GM23338 (cell line): ENCODE results near the gene PASD1. TPM values are rescaled to one million over a fixed set of nuclear protein-coding genes. Genes with fewer than 3 reads are reported as not detected.

Experiments
- ATAC-seq: fragments of 200-7000 bp; cut with Tn5 transposase; 3 replicates; pipeline ENCODE4 v1.9.1; 2020
- DNase-seq: peaks from one replicate; pipeline ENCODE4 v3.0.0-alpha.2; 2015; ENCODE audit warnings: low spot score
- H2AFZ ChIP-seq: fragments of 200-600 bp; sonication (generic); 2 replicates; pipeline ENCODE4 v1.8.0; 2016; ENCODE audit warnings: antibody characterized with exemption, mild to moderate bottlenecking, moderate library complexity
- H3F3A ChIP-seq: fragments of 200-600 bp; sonication (generic); replicated peaks from 2 replicates; pipeline ENCODE4 v1.8.0; 2017; ENCODE audit warnings: antibody characterized with exemption, mixed run types, low read depth
- H3K27ac ChIP-seq: fragments of 200-600 bp; sonication (generic); 2 replicates; pipeline ENCODE4 v1.6.1; 2016; ENCODE audit warnings: low read depth
- H3K27me3 ChIP-seq: fragments of 200-600 bp; sonication (generic); 2 replicates; pipeline ENCODE4 v1.8.0; 2016; ENCODE audit warnings: mild to moderate bottlenecking, mixed run types, moderate library complexity; ENCODE audit not compliant: insufficient read depth
- H3K36me3 ChIP-seq: fragments of 200-600 bp; sonication (generic); 2 replicates; pipeline ENCODE4 v1.8.0; 2016; ENCODE audit warnings: mild to moderate bottlenecking; ENCODE audit not compliant: insufficient read depth
- H3K4me1 ChIP-seq: fragments of 200-600 bp; sonication (generic); 2 replicates; pipeline ENCODE4 v1.8.0; 2016; ENCODE audit warnings: mild to moderate bottlenecking, moderate library complexity; ENCODE audit not compliant: insufficient read depth
- H3K4me2 ChIP-seq: fragments of 200-600 bp; sonication (generic); 2 replicates; pipeline ENCODE4 v1.7.1; 2017; ENCODE audit warnings: mixed run types
- H3K4me3 ChIP-seq: fragments of 200-600 bp; sonication (generic); 2 replicates; pipeline ENCODE4 v1.6.1; 2016; ENCODE audit warnings: mixed run types
- H3K79me2 ChIP-seq: fragments of 200-600 bp; sonication (generic); replicated peaks from 2 replicates; pipeline ENCODE4 v1.8.0; 2017; ENCODE audit warnings: mild to moderate bottlenecking; ENCODE audit not compliant: insufficient read depth
- H3K9me2 ChIP-seq: fragments of 200-600 bp; sonication (generic); 2 replicates; pipeline ENCODE4 v1.8.0; 2017; ENCODE audit not compliant: insufficient read depth
- H4K20me1 ChIP-seq: fragments of 200-600 bp; sonication (generic); replicated peaks from 2 replicates; pipeline ENCODE4 v1.8.0; 2017; ENCODE audit warnings: mild to moderate bottlenecking; ENCODE audit not compliant: insufficient read depth
- H3K27ac Mint-ChIP-seq: 2 replicates; pipeline ENCODE4 v1.8.0; 2020; ENCODE audit warnings: inconsistent platforms, mild to moderate bottlenecking, moderate library complexity, mixed read lengths
- H3K27me3 Mint-ChIP-seq: 3 replicates; pipeline ENCODE4 v1.8.0; 2022; ENCODE audit warnings: low read depth, mild to moderate bottlenecking, moderate library complexity, mixed read lengths, inconsistent platforms; ENCODE audit not compliant: insufficient read depth, poor library complexity
- H3K36me3 Mint-ChIP-seq: 3 replicates; pipeline ENCODE4 v1.8.0; 2021; ENCODE audit warnings: low read depth, mild to moderate bottlenecking, inconsistent platforms, moderate library complexity, mixed read lengths
- H3K4me1 Mint-ChIP-seq: 3 replicates; pipeline ENCODE4 v1.8.0; 2020; ENCODE audit warnings: mild to moderate bottlenecking, inconsistent platforms, mixed read lengths
- H3K4me3 Mint-ChIP-seq: 3 replicates; pipeline ENCODE4 v1.8.0; 2021; ENCODE audit warnings: moderate library complexity, mild to moderate bottlenecking, inconsistent platforms, mixed read lengths
- H3K9me3 Mint-ChIP-seq: 3 replicates; pipeline ENCODE4 v1.8.0; 2020; ENCODE audit warnings: moderate library complexity, mild to moderate bottlenecking, inconsistent platforms, mixed read lengths
- CREB1 ChIP-seq: fragments of 250-450 bp; sonication (Bioruptor Pico); IDR thresholded peaks from 2 replicates; pipeline ENCODE4 v1.5.0; 2020; ENCODE audit warnings: low read depth, mild to moderate bottlenecking, moderate library complexity
- ETS1 ChIP-seq: IDR thresholded peaks from 2 replicates; pipeline ENCODE4 v1.6.1; 2016; ENCODE audit warnings: antibody characterized with exemption
- EZH2 ChIP-seq: fragments of 200-600 bp; sonication (generic); IDR thresholded peaks from one replicate; pipeline ENCODE4 v1.8.0; 2017; ENCODE audit warnings: antibody characterized with exemption, mild to moderate bottlenecking, low read depth; ENCODE audit not compliant: unreplicated experiment
- EZH2phosphoT487 ChIP-seq: fragments of 200-600 bp; sonication (generic); IDR thresholded peaks from one replicate; pipeline ENCODE4 v1.8.1; 2018; ENCODE audit warnings: antibody characterized with exemption; ENCODE audit not compliant: unreplicated experiment
- JUNB ChIP-seq: IDR thresholded peaks from one replicate; pipeline ENCODE4 v1.6.1; 2016; ENCODE audit warnings: antibody characterized with exemption; ENCODE audit not compliant: unreplicated experiment
- NANOG ChIP-seq: IDR thresholded peaks from 2 replicates; pipeline ENCODE4 v1.6.1; 2016; ENCODE audit warnings: antibody characterized with exemption, borderline replicate concordance
- POLR2AphosphoS5 ChIP-seq: IDR thresholded peaks from 2 replicates; pipeline ENCODE4 v1.6.1; 2016; ENCODE audit warnings: antibody characterized with exemption, low read depth
- STAT1 ChIP-seq: IDR thresholded peaks from one replicate; pipeline ENCODE4 v1.6.1; 2016; ENCODE audit warnings: antibody characterized with exemption; ENCODE audit not compliant: unreplicated experiment
- ZNF114 ChIP-seq: fragments of 250-450 bp; sonication (Bioruptor Pico); IDR thresholded peaks from 2 replicates; pipeline ENCODE4 v1.5.0; 2020; ENCODE audit warnings: mild to moderate bottlenecking, moderate library complexity
- ZNF331 ChIP-seq: fragments of 250-450 bp; sonication (Bioruptor Pico); IDR thresholded peaks from 2 replicates; pipeline ENCODE4 v1.5.0; 2020; ENCODE audit warnings: low read depth, mild to moderate bottlenecking, moderate library complexity
- polyA plus RNA-seq: library from polyadenylated mRNA; unstranded; fragments of >200 nt; fragmentation: Nextera tagmentation; extraction: Ambion mirVana; gene quantifications from 2 replicates; pipeline ENCODE4 v1.2.1, GENCODE V29; 2016
- total RNA-seq: library from RNA; depleted of rRNA; stranded (reverse); fragments of >200 nt; shearing (Covaris generic); gene quantifications from 2 replicates; pipeline ENCODE4 v1.2.3, GENCODE V29; 2014
- TF ChIP-seq, protein P1 (sequence below): IDR thresholded peaks from one replicate; pipeline ENCODE4 v1.6.1; 2018; ENCODE audit warnings: antibody characterized with exemption; ENCODE audit not compliant: unreplicated experiment
- TF ChIP-seq, protein P2 (sequence below): fragments of 250-450 bp; sonication (Bioruptor Pico); IDR thresholded peaks from 2 replicates; pipeline ENCODE4 v1.5.0; 2020; ENCODE audit warnings: mild to moderate bottlenecking, moderate library complexity
- TF ChIP-seq, protein P3 (sequence below), 2 experiments: fragments of 200-600 bp in 1 of 2; sonication (generic) in 1 of 2; conservative IDR thresholded peaks; 2 replicates each; pipeline versions ENCODE4 v1.5.1 to v1.6.1; 2016 to 2017; ENCODE audit warnings: antibody characterized with exemption in 2 of 2, low read depth in 2 of 2, mild to moderate bottlenecking in 2 of 2, moderate library complexity in 1 of 2

Gene PASD1
- total and polyA plus RNA-seq, 2 experiments from 2014 or later, result 0.24 TPM; not detected in 1

DNA sequence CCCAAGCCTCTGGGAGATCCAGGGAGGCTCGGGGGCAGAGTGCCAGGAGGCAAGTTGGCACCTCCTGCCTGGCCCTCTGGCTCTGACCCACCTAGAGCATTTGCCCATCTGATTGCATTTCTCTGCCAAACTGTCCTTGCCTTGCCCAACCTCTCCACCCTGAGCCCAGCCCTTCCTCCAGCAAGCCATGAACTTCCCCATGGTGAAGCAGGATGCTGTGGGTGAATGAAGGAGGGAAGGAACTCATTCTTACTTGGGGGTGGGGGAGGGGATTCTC is 161.8 kb downstream of the PASD1 start:
- H3K27me3 ChIP-seq, result no peaks in the 10 kb centered on the region
- no peaks in the 10 kb centered on the region for H3K4me1 ChIP-seq
- Mint-ChIP-seq H3K4me1 (peaks cover 7% of the 10 kb centered on the region; the same call in 2 of the 3 replicates), H3K4me3 (no peak overlapping the region), H3K27ac (no peak overlapping the region), H3K36me3 (no peaks in the 10 kb centered on the region), H3K27me3 (peaks cover 2% of the 10 kb centered on the region), H3K9me3 (no peaks in the 10 kb centered on the region; the same call in 2 of the 3 replicates)
- H3K4me2 ChIP-seq, result no peak overlapping the region
- H4K20me1 ChIP-seq, result no peaks in the 10 kb centered on the region
- ATAC-seq (no peak), DNase-seq (no peak)
- no peaks in the 10 kb centered on the region for H3K79me2 ChIP-seq
- H3K9me2 ChIP-seq, result no peaks in the 10 kb centered on the region
- H3F3A ChIP-seq, result no peaks in the 10 kb centered on the region
- no peak for TF ChIP-seq JUNB
- TF ChIP-seq EZH2, result no peak
- TF ChIP-seq STAT1, result no peak
- TF ChIP-seq, protein P1, sequence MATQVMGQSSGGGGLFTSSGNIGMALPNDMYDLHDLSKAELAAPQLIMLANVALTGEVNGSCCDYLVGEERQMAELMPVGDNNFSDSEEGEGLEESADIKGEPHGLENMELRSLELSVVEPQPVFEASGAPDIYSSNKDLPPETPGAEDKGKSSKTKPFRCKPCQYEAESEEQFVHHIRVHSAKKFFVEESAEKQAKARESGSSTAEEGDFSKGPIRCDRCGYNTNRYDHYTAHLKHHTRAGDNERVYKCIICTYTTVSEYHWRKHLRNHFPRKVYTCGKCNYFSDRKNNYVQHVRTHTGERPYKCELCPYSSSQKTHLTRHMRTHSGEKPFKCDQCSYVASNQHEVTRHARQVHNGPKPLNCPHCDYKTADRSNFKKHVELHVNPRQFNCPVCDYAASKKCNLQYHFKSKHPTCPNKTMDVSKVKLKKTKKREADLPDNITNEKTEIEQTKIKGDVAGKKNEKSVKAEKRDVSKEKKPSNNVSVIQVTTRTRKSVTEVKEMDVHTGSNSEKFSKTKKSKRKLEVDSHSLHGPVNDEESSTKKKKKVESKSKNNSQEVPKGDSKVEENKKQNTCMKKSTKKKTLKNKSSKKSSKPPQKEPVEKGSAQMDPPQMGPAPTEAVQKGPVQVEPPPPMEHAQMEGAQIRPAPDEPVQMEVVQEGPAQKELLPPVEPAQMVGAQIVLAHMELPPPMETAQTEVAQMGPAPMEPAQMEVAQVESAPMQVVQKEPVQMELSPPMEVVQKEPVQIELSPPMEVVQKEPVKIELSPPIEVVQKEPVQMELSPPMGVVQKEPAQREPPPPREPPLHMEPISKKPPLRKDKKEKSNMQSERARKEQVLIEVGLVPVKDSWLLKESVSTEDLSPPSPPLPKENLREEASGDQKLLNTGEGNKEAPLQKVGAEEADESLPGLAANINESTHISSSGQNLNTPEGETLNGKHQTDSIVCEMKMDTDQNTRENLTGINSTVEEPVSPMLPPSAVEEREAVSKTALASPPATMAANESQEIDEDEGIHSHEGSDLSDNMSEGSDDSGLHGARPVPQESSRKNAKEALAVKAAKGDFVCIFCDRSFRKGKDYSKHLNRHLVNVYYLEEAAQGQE, result no peak
- no peak for TF ChIP-seq EZH2phosphoT487
- TF ChIP-seq, protein P2, sequence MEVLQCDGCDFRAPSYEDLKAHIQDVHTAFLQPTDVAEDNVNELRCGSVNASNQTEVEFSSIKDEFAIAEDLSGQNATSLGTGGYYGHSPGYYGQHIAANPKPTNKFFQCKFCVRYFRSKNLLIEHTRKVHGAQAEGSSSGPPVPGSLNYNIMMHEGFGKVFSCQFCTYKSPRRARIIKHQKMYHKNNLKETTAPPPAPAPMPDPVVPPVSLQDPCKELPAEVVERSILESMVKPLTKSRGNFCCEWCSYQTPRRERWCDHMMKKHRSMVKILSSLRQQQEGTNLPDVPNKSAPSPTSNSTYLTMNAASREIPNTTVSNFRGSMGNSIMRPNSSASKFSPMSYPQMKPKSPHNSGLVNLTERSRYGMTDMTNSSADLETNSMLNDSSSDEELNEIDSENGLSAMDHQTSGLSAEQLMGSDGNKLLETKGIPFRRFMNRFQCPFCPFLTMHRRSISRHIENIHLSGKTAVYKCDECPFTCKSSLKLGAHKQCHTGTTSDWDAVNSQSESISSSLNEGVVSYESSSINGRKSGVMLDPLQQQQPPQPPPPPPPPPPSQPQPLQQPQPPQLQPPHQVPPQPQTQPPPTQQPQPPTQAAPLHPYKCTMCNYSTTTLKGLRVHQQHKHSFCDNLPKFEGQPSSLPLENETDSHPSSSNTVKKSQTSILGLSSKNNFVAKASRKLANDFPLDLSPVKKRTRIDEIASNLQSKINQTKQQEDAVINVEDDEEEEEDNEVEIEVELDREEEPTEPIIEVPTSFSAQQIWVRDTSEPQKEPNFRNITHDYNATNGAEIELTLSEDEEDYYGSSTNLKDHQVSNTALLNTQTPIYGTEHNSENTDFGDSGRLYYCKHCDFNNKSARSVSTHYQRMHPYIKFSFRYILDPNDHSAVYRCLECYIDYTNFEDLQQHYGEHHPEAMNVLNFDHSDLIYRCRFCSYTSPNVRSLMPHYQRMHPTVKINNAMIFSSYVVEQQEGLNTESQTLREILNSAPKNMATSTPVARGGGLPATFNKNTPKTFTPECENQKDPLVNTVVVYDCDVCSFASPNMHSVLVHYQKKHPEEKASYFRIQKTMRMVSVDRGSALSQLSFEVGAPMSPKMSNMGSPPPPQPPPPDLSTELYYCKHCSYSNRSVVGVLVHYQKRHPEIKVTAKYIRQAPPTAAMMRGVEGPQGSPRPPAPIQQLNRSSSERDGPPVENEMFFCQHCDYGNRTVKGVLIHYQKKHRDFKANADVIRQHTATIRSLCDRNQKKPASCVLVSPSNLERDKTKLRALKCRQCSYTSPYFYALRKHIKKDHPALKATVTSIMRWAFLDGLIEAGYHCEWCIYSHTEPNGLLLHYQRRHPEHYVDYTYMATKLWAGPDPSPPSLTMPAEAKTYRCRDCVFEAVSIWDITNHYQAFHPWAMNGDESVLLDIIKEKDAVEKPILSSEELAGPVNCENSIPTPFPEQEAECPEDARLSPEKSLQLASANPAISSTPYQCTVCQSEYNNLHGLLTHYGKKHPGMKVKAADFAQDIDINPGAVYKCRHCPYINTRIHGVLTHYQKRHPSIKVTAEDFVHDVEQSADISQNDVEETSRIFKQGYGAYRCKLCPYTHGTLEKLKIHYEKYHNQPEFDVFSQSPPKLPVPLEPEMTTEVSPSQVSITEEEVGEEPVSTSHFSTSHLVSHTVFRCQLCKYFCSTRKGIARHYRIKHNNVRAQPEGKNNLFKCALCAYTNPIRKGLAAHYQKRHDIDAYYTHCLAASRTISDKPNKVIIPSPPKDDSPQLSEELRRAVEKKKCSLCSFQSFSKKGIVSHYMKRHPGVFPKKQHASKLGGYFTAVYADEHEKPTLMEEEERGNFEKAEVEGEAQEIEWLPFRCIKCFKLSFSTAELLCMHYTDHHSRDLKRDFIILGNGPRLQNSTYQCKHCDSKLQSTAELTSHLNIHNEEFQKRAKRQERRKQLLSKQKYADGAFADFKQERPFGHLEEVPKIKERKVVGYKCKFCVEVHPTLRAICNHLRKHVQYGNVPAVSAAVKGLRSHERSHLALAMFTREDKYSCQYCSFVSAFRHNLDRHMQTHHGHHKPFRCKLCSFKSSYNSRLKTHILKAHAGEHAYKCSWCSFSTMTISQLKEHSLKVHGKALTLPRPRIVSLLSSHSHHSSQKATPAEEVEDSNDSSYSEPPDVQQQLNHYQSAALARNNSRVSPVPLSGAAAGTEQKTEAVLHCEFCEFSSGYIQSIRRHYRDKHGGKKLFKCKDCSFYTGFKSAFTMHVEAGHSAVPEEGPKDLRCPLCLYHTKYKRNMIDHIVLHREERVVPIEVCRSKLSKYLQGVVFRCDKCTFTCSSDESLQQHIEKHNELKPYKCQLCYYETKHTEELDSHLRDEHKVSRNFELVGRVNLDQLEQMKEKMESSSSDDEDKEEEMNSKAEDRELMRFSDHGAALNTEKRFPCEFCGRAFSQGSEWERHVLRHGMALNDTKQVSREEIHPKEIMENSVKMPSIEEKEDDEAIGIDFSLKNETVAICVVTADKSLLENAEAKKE (CRISPR knock-in tag), result no peak
- no peak for TF ChIP-seq NANOG
- no peak for TF ChIP-seq CREB1
- no peak for TF ChIP-seq ZNF331
- TF ChIP-seq POLR2AphosphoS5, result no peak
- no peak for TF ChIP-seq ZNF114
- TF ChIP-seq, protein P3, sequence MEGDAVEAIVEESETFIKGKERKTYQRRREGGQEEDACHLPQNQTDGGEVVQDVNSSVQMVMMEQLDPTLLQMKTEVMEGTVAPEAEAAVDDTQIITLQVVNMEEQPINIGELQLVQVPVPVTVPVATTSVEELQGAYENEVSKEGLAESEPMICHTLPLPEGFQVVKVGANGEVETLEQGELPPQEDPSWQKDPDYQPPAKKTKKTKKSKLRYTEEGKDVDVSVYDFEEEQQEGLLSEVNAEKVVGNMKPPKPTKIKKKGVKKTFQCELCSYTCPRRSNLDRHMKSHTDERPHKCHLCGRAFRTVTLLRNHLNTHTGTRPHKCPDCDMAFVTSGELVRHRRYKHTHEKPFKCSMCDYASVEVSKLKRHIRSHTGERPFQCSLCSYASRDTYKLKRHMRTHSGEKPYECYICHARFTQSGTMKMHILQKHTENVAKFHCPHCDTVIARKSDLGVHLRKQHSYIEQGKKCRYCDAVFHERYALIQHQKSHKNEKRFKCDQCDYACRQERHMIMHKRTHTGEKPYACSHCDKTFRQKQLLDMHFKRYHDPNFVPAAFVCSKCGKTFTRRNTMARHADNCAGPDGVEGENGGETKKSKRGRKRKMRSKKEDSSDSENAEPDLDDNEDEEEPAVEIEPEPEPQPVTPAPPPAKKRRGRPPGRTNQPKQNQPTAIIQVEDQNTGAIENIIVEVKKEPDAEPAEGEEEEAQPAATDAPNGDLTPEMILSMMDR (conservative IDR thresholded peaks at IDR 0.05; ENCODE audit: low read depth in 2 of 2), result no peak
- no peak for TF ChIP-seq ETS1
- H3K36me3 ChIP-seq, result no peaks in the 10 kb centered on the region
- H3K4me3 ChIP-seq, result no peak overlapping the region
- no peak overlapping the region for H3K27ac ChIP-seq
- no peak overlapping the region for H2AFZ ChIP-seq
